Testis (tissue), 3 donors: Measurements from ENCODE around the gene RPL31. TPM values are rescaled to one million over a fixed set of nuclear protein-coding genes. Genes with fewer than 3 reads are reported as not detected.

ENCODE experiments used
- DNase-seq: peaks from one replicate; pipeline ENCODE4 v3.0.0-alpha.2; 2019
- H3K27ac ChIP-seq, 2 donors: fragments of 200-600 bp; sonication (generic); one replicate each; pipeline ENCODE4 v1.5.1; 2019
- H3K27me3 ChIP-seq: fragments of 200-600 bp; sonication (generic); one replicate; pipeline ENCODE4 v1.5.1; 2019
- H3K36me3 ChIP-seq: fragments of 200-600 bp; sonication (generic); one replicate; pipeline ENCODE4 v1.5.1; 2017; ENCODE audit warnings: low read depth; ENCODE audit errors: missing control alignments
- H3K4me1 ChIP-seq: fragments of 200-600 bp; sonication (generic); one replicate; pipeline ENCODE4 v1.5.1; 2019
- H3K4me3 ChIP-seq, 2 donors: fragments of 200-600 bp; sonication (generic); one replicate each; pipeline ENCODE4 v1.5.1; 2017 to 2019
- H3K9me3 ChIP-seq: fragments of 200-600 bp; sonication (generic); one replicate; pipeline ENCODE4 v1.5.1; 2017
- CTCF ChIP-seq, 3 experiments: fragments of 450-650 bp in 2 of 3; fragments of 200-600 bp in 1 of 3; sonication (generic) in 1 of 3; IDR thresholded peaks; one replicate each; pipeline ENCODE4 v1.5.1; 2016 to 2019; ENCODE audit warnings: antibody characterized with exemption in 3 of 3, mild to moderate bottlenecking in 2 of 3, moderate library complexity in 1 of 3
- POLR2A ChIP-seq: fragments of 450-650 bp; IDR thresholded peaks from one replicate; pipeline ENCODE4 v1.6.1; 2017; ENCODE audit warnings: antibody characterized with exemption, mild to moderate bottlenecking, moderate library complexity
- WGBS, 2 donors: methylation state at CpG; one replicate each; pipeline ENCODE4 v1.1.5; 2018; 5-methylcytosine and 5-hydroxymethylcytosine counted together
- intact Hi-C: fragments of 100-400 bp; cut with DNase I; formaldehyde crosslinking; loops from one replicate; pipeline ENCODE4 v1.15.1; 2023; ENCODE audit warnings: low total_unique reads
- polyA plus RNA-seq: library from polyadenylated mRNA; stranded (reverse); fragments of 350-450 nt; fragmentation: Illumina TruSeq; extraction: RNeasy Lipid Tissue Mini Kit (QIAGEN cat#74804); gene quantifications from one replicate; pipeline ENCODE4 v1.2.3, GENCODE V29; 2014; ENCODE audit warnings: low read depth, low replicate concordance; ENCODE audit not compliant: insufficient read depth
- total RNA-seq, 2 donors: library from RNA; depleted of rRNA; stranded (reverse); fragments of >200 nt; gene quantifications; one replicate each; pipeline ENCODE4 v1.2.3, GENCODE V29; 2016

RPL31 gene
- total and polyA plus RNA-seq, 3 donors from 2014 or later, result 404 to 1,643 (median 715) TPM

GRCh38 chr2:101027852-101028251, 25.8 kb downstream of the RPL31 start:
- no peak for DNase-seq
- no peaks in the 10 kb centered on the region for H3K4me1 ChIP-seq
- intact Hi-C loops, result no loop called here
- no peak overlapping the region for H3K4me3 ChIP-seq
- no peaks in the 10 kb centered on the region for H3K36me3 ChIP-seq
- H3K27me3 ChIP-seq, result no peaks in the 10 kb centered on the region
- H3K27ac ChIP-seq, result no peak overlapping the region
- 93 to 95% methylated on average over 8 of the region's 8 CpGs for WGBS, 2 donors
- no peaks in the 10 kb centered on the region for H3K9me3 ChIP-seq
- TF ChIP-seq CTCF (IDR thresholded peaks at IDR 0.05) (no peak), POLR2A (no peak)

GRCh38 chr2:101030866-101031554, 28.9 kb downstream of the RPL31 start:
- 84 to 87% methylated on average over 9 to 10 of the region's 10 CpGs for WGBS, 2 donors
- H3K36me3 ChIP-seq, result no peaks in the 10 kb centered on the region
- no peak overlapping the region for H3K27ac ChIP-seq
- no peaks in the 10 kb centered on the region for H3K9me3 ChIP-seq
- H3K27me3 ChIP-seq, result no peaks in the 10 kb centered on the region
- H3K4me3 ChIP-seq, result no peak overlapping the region
- no peak for DNase-seq
- no peaks in the 10 kb centered on the region for H3K4me1 ChIP-seq
- TF ChIP-seq POLR2A (no peak), CTCF (IDR thresholded peaks at IDR 0.05) (no peak)
- intact Hi-C loops, result loop anchor here (10.0 kb wide), 1 partner anchor 124 kb away; the partner anchor contains the start of gene TBC1D8

DNA sequence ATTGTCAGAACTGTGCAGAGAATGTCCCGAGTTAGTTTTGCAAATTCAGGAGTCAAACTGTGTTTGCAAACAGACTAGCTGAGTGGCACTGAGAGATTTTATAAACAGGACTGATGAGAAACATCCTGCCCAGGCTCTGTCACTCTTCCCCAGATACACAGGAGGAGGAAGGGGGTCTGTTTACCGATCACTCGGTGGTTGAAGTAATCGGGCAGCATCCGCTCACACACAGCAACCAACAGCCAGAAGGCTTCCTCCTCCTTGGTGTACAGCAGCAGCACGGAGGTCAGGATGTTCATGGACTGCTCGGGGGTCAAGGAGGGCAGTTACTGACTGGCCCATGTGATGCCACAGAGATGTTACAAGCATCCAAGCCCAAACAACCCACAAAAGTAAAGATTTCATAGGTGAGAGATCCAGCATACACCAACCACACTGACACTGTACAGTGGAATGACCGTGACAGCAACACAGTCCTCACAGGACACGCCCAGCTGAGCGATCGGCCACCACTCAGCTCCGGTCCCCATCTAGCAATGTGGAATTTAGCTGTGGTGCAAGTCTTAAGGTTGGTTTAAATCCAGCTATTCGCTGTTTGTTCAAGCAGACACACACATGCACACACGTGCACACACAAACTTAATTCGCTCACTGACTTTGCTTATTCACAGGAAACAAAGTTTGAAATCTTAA, 30.1 kb downstream of the RPL31 start:
- H3K27ac ChIP-seq, result no peak overlapping the region
- intact Hi-C loops, result loop anchor here (10.0 kb wide), 1 partner anchor 123 kb away; the partner anchor contains the start of gene TBC1D8
- no peaks in the 10 kb centered on the region for H3K36me3 ChIP-seq
- no peaks in the 10 kb centered on the region for H3K4me1 ChIP-seq
- no peak for DNase-seq
- no peak overlapping the region for H3K4me3 ChIP-seq
- WGBS, 2 donors, result 92 to 94% methylated on average over 14 to 15 of the region's 15 CpGs
- TF ChIP-seq POLR2A (no peak), CTCF (IDR thresholded peaks at IDR 0.05) (no peak)
- H3K9me3 ChIP-seq, result no peaks in the 10 kb centered on the region
- H3K27me3 ChIP-seq, result no peaks in the 10 kb centered on the region

GRCh38 chr2:101036562-101036961, 34.5 kb downstream of the RPL31 start:
- Histone ChIP-seq H3K27ac (no peak overlapping the region), H3K4me3 (no peak overlapping the region), H3K27me3 (no peaks in the 10 kb centered on the region), H3K9me3 (no peaks in the 10 kb centered on the region), H3K4me1 (no peaks in the 10 kb centered on the region), H3K36me3 (no peaks in the 10 kb centered on the region)
- intact Hi-C loops, result loop anchor here (10.0 kb wide), 1 partner anchor 118 kb away; the partner anchor contains the start of gene TBC1D8
- TF ChIP-seq POLR2A (no peak), CTCF (IDR thresholded peaks at IDR 0.05) (peak; percentile 25 to 57 (median 43))
- 71 to 72% methylated on average over 2 of the region's 2 CpGs for WGBS, 2 donors
- DNase-seq, result no peak
